ENCODE measurements around the gene TRIP6.
A peak's percentile ranks its signal among the peaks of the same experiment; 100 is the strongest.

TRIP6 gene

DNA sequence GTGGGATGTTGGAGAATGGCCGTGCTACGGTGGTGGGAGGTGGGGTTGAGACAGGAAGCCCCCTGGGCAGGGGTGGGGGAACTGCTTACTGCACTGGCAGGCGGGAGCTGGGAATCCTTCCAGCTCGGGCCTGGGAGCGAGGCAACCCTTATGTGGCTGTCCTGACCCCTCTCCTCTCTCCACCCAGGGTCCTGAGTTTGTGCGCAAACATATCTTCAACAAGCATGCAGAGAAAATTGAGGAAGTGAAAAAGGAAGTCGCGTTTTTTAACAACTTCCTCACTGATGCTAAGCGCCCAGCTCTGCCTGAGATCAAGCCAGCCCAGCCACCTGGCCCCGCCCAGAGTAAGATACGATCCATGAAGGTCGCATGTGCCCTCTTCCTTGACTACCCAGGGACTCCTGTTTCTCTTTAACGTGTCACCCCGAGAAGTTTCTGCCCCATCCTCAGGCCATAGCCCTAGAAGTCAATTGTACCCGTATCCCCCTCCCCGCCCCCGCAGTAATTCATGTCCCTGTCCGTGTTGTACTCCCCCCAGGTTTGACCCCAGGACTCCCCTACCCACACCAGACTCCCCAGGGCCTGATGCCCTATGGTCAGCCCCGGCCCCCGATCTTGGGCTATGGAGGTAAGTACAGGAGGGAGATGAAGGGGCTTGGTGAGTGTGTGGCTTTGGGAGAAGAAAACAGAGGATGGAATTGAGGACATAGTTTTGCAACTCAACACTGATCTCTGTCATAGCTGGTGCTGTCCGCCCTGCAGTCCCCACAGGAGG lies 20.5 kb downstream of the TRIP6 start:
- DNase-seq: peak in 1 of 10 donors; percentile 77
- intact Hi-C loops (cut with DNase I): loop anchor here (2.0 kb wide), 1 partner anchor 13 kb away; the partner anchor contains the start of gene SRRT

GRCh38 chr7:100888291-100888987 lies 21.3 kb downstream of the TRIP6 start:
- peak in 1 of 10 donors; percentile 18 for DNase-seq
- intact Hi-C loops (cut with DNase I): loop anchor here (2.0 kb wide), 1 partner anchor 14 kb away; the partner anchor contains the start of gene SRRT

GRCh38 chr7:100888988-100889750 lies 22.0 kb downstream of the TRIP6 start, which contains the start of gene UFSP1:
Gene UFSP1, minus strand, starts transcription at chr7:100889715. Its CDS starts 444 bp downstream, at chr7:100889271.
- DNase-seq: peak in 1 of 10 donors; percentile 82
- intact Hi-C loops (cut with DNase I): loop anchor here (2.0 kb wide), 1 partner anchor 14 kb away; the partner anchor contains the start of gene SRRT

GRCh38 chr7:100890653-100891567 lies 23.7 kb downstream of the TRIP6 start:
- no peak for DNase-seq
- intact Hi-C loops (cut with DNase I): no loop called here

GRCh38 chr7:100891568-100892247 lies 24.5 kb downstream of the TRIP6 start:
- peak in 2 of 10 donors; percentile 24 to 44 for DNase-seq
- intact Hi-C loops (cut with DNase I): no loop called here

DNA sequence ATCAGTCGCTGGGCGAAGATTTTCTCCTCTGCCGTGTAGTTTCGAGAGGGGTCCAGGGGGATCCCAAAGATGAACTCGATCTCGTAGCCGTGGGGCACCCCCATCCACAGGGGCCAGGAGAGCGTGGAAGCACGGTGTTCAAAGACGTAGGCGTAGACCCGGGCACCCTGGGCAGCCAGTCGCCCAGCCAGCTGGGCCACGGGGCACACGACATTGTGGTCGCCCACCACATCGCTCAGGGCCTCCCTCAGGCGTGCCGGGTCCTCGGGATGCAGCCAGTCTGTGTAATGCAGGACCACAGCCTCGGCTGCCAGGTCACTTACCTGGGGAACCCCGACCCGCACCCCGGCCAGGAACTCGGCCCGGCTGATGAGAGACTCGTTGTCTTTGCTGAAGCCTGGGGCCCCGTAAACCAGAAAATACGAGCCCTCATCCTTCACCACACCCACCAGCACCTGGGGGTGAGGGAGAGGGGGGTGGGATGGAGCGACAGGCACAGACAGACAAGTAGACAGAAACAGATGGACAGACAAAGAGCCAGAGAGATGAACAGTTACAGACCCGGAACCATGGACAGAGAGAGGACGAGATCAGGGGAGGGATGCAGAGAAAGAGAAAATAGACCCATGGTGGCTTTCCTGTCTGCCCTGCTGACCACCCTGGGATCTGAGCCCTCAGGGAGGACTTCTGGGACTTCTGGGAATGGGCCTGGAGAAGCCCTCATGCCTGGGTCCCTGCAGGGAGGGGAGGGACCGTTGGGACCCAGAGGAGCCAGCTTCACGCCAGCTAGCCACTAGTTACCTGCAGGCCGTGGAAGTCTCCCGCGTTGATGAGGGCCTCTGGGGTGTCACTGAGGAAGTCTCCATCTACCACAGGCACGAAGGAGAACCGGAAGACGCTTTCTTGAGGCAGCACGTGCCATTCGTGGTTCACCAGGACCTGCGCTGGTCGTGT lies 25.5 kb downstream of the TRIP6 start:
- intact Hi-C loops (cut with DNase I): no loop called here
- DNase-seq: peak in 1 of 10 donors; percentile 83

DNA sequence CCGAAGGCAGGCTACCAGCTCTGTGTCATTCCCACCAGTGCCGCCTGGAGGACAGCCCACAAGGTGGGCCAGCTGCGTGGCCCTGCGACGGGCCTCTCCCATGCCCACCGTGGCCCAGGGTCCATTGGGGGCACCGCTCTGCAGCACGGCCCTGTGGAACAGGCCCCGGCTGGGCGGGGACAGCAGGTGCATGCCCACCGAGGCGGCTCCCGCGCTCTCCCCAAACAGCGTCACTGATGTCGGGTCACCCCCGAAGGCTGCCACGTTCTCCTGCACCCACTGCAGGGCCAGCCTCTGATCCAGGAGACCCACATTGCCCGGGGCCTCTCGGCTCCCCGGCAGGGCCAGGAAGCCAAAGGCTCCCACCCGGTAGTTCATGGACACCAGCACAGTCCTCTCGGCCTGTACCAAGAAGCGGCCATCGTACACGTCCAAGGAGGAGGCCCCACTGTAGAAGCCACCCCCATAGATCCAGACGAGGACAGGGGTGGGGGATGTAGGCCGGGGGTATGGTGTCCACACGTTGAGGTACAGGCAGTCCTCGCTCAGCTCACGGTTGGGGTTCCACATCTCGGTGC lies 26.2 kb downstream of the TRIP6 start:
- intact Hi-C loops (cut with DNase I): no loop called here
- peak in 1 of 10 donors; percentile 80 for DNase-seq

- intact Hi-C loops (cut with DNase I): no loop called here
- peak in 2 of 10 donors; percentile 59 to 73 for DNase-seq
These were observed 26.9 kb downstream of the TRIP6 start for GRCh38 chr7:100893910-100894721.

DNA sequence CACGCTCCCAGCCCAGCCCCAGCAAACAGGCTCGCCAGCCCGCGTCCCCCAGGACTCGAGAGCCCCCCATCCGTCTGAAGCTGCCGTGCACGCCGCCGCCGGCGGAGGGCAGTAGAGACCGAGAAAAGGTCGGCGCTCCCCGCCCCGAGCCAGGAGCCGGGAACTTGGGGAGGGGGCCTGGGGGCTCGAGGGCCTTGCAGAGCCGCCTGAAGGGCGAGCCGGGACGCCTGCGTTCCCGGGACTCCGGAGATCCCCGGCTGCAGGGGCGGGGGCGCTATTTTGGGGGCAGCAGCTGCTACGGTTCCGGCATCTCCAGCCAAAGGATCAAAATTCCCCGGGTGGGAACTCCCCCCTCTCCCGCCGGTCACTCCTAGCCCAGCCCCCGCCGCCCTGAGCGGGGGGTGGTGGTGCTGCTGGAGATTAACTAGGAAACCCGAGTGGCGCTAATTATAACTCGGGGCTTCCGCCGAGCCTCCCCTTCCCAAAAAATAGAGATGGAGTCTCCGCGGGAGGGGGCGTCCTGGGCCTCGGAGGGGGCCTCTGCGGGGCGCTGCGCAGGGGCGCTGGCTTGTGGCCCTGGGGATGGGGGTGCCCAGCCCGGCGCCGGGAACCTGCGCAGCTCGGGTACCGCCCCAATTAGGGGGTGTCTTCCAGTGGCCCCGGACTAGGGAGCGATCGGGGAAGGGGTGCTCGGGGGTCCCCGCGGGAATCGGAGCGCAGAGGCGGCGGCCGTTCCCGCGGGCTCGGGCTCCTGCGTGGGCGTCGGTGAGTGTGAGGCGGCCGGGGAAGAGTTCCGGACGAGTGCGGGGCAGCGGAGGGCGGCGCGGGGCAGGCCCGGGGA lies 27.9 kb downstream of the TRIP6 start:
- peak in 9 of 10 donors; percentile 51 to 94 (median 72) for DNase-seq

DNA sequence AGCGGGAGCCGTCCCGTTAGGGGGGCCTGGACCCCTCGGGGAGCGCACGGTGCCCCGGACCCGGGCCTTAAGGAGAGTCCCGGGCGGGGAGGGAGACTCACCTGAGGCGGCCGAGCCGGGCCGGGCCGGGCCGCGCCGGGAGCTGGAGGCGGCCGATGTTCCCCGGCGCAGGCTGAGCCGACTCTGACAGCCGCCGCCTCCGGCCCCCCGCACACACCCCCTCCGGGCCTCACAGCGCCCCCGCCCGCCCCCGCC lies 28.4 kb downstream of the TRIP6 start, which contains the start of gene ACHE:
ACHE (minus strand) TSS at position 188 of the 255 bp plus-strand sequence. CDS start 1,656 bp downstream, outside the sequence.
- no peak for DNase-seq
- intact Hi-C loops (cut with DNase I): no loop called here

More for the DNA sequence above, 27.9 kb downstream of the TRIP6 start:
- intact Hi-C loops (cut with DNase I): no loop called here

GRCh38 chr7:100895956-100896731 lies 29.0 kb downstream of the TRIP6 start:
- peak in 4 of 10 donors; percentile 46 to 90 (median 82) for DNase-seq
- intact Hi-C loops (cut with DNase I): no loop called here

- peak in 8 of 10 donors; percentile 54 to 92 (median 79) for DNase-seq
- intact Hi-C loops (cut with DNase I): loop anchor here (1.0 kb wide), 2 partner anchors 162 to 180 kb away; no protein-coding TSS in a partner anchor
These were observed 29.8 kb downstream of the TRIP6 start for GRCh38 chr7:100896732-100897608.

DNA sequence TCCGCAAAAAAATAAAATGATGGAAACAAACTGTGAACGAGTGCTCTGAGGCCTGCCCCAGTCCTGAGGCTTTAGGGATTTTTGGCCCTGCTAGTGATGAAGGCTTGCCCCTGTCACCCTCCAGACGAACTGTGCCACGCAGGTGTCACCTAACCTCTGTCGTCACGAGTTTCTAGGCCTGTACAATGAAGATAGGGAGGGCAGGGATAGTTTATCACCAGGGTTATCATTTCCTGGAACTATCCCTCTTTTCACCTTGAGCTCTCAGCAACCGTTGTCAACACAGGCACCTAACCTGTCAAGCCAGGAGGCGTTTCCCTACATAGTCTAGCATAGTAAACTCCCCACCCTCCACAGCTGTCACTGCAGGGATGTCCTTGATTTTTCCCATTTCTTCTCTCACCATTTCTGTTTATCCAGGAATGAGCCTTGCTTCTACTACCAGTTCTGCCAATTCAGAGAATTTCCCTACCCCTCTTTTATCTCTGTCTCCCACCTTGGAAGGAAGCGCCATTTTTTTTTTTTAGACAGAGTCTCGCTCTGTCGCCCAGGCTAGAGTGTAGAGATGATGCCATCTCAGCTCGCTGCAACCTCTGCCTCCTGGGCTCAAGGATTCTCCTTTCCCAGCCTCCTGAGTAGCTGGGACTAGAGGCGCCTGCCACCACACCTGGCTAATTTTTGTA lies 30.7 kb downstream of the TRIP6 start:
- DNase-seq: peak in 1 of 10 donors; percentile 45

More for the DNA sequence above, 30.7 kb downstream of the TRIP6 start:
- intact Hi-C loops (cut with DNase I): loop anchor here (1.0 kb wide), 2 partner anchors 161 to 179 kb away; no protein-coding TSS in a partner anchor
